NCI-H526 treated with DMSO at 0.1 percent for 48 hours (cell line): Measurements from ENCODE around the gene UBL4A.

Source experiments
- DNase-seq: peaks from one replicate; lab custom pipeline; 2025; lab: John Stamatoyannopoulos, UW

Gene UBL4A

DNA sequence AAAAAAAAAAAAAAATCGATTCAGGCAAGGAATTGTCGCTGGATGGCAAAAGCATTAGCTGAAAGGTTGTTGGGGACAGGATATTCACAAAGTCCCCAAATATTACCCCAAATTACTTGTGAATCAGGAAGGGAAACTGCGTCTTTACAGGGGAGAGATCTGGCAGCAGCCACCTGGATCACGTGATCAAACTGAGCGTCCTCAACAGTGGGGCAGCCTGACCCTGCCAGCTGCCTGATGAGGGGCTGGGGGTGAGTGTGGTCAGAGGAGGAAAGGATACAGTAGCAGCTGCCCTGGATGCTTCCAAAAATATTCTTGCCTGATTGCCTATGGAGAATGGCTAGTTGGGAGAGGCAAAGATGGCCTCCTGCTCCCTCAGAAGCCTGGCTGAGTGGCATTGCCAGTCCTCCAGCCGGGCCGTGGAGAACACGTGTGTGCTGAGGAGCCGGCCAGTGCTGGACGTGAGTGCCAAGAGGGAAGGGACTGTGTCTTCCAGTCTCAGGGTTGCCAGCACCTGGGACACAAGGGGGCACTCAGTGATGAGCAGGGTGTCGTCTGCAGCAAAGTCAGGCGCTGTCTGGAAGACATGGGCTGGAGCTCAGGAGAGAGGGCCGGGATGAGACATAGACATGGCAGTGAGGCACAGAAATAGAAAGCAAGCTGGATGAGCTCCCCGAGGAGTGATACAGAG lies 4.4 kb downstream of the UBL4A start:
- DNase-seq = no peak

DNA sequence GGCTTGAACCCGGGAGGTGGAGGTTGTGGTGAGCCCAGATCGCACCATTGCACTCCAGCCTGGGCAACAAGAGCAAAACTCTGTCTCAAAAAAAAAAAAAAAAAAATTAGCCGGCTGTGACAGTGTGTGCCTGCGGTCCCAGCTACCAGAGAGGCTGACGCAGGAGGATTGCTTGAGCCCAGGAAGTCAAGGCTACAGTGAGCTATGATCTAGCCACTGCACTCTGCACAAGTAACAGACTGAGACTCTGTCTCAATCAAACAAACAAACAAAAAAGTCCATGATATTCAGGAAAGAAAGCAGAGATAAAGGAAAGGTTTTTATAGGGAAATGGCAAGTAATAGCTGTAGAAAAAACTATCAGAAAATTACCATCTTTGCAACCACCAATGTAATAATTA lies 5.2 kb downstream of the UBL4A start:
- DNase-seq = no peak

DNA sequence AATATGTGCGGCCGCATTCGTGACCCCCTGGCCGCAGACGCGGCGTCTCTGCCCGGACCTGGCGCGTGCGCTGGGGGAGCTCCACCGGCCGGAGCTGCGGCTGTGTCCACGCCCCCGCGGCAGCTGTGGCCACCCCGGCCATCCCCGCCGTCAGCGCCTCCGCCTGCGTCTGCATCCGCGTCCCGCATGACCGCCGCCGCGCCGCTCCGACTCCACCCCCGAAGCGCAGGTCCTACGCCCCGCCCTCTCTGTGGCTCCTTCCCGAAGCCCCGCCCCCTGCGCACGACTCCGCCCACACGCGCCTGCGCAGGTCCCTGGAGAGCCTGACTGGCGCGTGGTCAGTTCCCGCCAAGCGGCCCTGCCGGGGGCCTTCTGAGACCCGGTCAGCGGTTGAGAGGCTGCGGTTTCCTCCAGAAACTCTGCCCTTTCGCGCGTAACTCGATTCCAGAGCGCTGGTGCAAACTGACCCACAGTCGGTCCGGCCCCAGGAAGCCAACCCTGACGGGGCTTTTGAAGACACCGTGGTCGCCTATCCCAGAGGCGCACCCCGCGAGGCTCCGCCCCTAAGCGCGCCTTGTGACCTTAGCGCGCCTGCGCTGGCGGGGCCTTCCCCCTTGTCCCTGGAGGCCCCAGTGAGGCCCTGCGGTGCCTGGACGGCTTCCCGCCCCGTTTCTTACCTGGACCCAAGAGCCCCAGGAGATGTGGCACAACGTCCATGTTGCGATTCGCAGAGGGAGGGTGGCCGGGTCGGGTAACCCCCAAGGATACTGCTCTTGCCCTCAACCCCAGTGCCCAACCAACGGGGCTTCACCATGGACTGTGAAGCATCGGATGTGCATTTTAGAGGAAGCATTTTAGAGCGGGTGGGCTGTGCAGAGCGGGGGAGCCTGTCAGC lies 7.4 kb downstream of the UBL4A start, which contains the start of gene LAGE3:
Gene LAGE3 (minus strand): TSS at position 554 of the 895 bp plus-strand sequence. CDS start 366 bp downstream, at position 188.
- DNase-seq = peak; percentile 92

DNA sequence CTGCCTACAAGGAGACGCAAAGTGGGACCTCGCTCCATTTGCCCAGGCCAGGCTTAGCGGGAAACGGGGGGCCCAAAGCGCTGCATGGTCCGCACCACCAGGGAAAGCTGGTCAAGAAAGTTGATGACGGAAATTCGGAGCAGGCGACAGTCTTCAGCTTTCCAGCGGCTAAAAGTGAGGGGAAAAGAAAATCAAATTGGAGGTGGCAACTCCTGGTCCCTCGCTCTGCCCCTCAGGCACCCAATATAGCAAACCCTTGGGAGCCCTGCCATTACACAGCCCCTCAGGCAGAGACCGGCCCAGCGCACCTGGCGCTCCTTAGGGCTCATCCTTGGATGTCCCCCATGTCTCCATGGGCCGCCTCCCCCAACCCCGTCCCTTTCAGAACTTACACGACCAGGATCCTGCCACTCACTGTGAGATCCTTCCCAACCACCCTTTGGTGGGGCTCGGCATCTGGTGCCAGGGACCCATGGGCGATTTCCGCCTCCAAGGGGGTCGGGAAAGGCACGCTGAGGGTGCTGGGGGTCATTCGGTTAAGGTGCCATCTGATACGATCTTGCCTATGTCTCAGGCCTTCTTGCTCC lies 8.4 kb downstream of the UBL4A start:
- no peak for DNase-seq

DNA sequence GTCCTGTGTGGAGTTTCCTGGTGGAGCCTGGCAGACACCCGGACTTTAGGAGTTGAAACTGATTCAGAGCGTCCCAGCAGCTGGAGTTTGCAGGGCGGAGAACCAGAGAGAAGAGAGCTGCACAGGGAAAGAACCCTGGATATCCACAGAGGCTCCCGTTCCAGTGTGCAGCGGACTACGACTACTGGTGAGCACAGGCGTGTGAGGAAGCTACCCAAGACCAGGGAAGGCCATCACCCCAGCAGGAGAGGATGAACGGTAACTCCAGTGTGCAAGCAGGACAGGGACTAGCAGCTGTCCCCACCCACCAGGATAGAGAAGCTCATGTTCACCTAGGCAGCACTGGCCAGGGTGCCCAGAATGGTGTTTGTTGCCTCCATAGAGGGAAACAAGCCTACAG lies 9.6 kb downstream of the UBL4A start:
- no peak for DNase-seq

DNA sequence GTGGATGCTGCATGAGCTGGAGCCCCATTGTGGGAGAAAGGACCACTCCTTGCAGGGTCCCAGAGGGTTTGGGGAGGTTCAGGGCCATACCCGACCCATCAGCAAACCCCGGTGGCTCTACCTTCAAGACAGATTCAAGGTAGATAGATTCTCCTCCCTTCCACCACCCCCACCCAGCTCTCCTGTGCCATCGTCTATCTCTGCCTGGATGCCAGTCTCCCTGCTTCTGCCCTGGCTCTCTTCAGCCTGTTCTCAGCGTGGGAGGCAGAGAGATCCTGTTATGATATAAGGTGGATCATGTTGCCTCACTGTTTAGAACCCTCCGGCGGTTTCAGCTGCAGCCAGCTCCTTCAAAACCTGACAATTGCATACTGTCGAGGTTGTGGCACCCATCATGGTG lies 12.7 kb downstream of the UBL4A start:
- DNase-seq = no peak

DNA sequence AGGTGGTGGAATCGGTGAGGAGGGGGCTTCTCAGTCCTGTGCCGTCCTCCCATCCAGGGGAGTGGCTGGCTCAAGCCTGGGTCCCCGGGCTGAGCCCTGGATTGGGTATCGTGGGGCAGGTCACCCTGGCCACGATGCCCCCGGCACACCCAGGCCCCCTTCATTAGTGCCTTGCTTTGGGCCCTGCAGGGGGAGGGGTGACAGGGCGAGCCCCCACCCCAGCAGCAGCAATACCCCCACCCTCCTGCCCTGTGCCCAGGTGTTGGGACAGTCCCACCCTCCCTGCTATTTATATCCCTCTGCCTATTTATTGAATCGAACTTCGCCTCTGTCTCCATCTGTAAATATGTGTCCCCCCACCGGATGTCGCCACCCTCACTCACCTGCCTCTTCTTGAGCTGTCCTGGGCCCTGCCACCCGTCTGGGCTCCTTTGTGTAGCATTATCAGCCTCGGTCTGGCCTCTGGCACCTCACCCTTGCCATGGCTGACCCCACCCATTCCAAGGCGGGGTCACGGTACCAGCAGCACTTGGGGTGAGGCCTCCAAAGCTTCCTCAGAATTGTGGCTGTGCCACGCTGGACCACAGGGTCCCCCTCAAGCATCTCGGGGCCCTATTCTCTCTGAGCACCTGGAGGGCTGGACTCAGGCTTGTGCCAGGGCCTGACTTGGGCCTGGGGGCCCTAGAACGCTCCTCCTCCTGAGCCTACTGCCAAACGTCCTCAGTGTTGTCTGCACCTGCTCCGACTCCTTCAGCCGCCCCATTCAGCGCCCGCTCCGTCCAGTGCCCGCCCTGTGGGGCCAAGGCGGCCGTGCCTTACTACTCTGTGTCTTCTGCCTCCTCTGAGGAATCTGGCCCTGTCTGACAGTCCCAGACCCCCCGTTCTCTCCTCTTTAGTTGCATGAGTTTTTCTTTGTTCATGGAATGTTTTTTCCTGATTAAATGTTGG lies 13.5 kb downstream of the UBL4A start:
- DNase-seq = no peak

DNA sequence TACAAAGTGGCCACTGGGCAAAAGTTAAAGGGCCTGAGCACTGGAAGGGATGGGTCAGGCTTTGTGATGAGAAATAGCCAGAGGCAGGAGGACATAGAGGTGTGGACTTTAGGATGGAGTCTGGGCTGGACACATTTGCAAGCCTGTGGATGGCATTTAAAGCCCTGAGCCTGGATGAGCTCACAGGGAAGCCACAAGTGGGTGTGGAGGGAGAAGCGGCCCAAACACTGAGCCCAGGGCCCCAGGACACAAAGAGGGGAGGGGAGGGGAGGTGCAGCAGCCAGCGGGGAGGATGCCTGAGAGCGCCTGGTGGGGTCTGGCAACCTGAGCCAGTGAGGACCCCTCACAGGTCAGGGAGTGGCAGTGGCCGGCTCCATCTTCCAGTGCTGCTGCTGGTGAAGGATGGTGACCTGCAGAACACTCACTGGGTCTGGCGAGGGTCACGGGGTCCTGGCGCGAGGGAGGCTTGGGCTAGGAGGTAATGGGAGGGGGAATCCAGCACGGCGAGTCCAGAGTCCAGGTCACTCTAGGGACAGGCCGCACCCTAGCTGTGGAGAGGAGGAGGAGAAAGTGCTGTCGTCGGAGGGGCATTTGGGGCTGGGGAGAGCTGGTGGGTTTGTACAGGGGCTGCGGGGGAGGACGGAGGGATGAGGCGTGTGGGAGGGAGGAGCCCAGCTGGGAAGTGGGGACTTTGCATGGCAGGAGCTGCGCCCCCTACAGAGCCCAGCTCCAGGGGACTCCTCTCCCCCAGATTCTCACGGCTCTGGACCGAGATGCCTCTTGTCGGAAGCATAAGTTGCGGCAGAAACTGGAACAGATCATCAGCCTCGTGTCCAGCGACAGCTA lies 14.4 kb downstream of the UBL4A start:
- DNase-seq = no peak

DNA sequence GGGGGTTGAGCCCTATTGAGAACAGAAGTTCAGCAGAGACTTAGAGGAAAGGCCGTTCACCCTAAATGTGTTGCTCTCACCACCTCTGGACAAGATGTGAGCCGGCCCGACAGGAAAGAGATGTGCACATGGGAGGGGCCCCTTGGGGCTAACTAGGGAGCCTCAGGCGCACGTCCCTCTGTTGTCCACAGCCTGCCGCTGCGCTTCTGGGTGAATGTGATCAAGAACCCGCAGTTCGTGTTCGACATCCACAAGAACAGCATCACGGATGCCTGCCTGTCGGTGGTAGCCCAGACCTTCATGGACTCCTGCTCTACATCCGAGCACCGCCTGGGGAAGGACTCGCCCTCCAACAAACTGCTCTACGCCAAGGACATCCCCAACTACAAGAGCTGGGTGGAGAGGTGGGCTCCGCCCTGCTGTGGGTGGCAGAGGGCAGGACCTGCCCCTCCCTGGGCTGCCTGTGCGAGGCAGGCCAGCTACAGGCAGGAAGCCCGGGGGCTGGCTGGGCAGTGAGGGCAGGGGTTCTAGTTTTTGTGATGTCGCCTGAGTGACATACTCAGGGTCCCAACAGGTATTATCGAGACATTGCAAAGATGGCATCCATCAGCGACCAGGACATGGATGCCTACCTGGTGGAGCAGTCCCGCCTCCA lies 15.4 kb downstream of the UBL4A start:
- DNase-seq = no peak

DNA sequence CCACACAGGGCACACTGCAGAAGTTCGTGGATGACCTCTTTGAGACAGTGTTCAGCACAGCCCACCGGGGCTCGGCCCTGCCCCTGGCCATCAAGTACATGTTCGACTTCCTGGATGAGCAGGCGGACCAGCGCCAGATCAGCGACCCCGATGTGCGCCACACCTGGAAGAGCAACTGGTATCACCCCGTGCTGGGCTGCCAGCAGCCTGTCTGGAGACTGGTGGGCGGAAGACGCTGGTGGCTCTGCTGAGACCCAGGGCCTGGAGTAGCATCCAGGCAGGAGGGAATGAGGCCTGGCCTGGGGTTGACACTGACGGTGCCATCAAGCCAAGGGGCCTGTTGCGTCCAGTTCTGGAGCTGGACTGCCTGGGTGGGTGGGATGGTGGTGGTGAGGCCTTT lies 16.0 kb downstream of the UBL4A start:
- no peak for DNase-seq

DNA sequence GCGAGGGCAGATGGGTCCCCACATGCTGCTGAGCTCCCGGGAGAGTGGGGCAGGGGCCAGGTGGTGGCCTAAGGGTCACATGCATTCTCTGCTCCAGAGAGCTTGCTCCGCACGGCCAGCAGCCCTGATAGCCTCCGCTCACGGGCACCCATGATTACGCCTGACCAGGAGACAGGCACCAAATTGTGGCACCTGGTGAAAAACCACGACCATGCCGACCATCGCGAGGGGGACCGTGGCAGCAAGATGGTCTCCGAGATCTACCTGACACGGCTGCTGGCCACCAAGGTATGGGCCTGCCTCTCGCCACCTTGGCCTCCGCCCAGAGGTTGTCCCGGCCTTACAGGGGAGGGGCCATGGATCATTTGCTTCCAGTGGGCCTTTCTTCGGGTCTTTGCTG lies 16.5 kb downstream of the UBL4A start:
- no peak for DNase-seq

DNA sequence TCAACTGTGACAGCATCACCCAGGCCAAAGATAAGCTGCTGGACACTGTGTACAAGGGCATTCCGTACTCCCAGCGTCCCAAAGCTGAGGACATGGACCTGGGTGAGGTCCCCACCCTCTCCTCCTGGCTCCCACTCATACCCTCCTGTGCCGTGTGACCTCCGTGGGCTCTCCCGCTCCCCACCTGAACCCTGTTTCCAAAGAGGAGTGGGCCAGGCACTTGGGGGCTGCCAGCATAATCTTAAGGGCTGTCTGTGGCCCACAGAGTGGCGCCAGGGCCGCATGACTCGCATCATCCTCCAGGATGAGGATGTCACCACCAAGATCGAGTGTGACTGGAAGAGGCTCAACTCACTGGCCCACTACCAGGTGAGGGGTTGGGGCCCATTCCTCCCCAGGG lies 17.3 kb downstream of the UBL4A start:
- no peak for DNase-seq

DNA sequence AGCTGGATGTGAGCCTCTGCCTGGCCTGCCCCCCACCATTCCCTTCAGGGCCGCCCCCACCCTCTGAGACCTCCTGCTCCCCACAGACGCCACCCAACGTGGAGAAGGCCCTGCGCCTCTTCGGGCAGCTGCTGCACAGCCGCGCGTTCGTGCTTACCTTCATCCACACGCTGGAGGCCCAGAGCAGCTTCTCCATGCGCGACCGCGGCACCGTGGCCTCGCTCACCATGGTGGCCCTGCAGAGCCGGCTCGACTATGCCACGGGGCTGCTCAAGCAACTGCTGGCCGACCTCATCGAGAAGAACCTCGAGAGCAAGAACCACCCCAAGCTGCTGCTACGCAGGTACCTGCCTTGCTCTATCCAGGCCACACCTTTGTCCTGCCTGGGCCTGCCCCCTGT lies 18.2 kb downstream of the UBL4A start:
- DNase-seq = no peak

DNA sequence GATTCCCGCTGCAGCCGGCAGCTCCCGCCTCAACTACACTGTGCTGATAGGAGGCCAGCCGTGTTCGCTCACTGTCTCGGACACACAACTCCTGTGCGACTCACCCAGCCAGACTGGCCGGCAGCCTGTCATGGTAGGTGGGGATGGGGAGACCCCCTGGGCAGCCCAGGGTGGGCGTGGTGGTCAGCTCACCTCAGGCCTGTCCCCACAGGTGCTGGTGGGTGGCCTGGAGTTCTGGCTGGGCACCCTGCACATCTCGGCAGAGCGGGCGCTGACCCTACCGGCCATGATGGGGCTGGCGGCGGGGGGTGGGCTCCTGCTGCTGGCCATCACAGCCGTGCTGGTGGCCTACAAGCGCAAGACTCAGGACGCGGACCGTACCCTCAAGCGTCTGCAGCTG lies 18.9 kb downstream of the UBL4A start:
- no peak for DNase-seq

DNA sequence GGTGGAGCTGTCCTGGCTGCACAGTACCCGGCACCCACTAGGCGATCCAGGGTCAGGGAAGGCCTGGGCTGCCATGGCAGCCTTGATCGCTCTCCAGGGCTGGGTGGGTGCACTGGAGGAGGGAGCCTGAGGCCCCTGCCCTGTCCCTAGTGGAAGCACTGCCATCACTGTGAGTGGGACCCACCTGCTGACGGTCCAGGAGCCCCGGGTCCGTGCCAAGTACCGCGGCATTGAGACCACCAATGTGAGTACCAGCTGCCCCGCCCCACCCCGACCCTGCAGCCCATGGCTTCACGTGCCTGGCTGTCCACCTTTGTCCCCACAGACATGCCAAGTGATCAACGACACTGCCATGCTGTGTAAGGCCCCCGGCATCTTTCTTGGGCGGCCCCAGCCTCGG lies 19.5 kb downstream of the UBL4A start:
- no peak for DNase-seq

DNA sequence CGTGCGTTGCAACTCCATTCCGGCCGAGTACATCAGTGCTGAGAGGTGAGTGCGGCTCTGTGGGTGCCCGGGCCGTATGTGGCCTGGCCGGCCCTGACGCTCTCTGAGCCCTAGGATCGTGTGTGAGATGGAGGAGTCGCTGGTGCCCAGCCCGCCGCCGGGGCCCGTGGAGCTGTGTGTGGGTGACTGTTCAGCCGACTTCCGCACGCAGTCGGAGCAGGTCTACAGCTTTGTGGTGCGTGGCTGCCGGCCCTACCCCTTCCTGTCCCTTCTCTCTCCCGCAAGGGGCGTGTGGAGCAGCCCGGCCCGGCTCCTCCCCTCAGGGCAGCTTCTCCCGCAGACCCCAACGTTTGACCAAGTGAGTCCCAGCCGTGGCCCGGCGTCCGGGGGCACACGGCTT lies 20.4 kb downstream of the UBL4A start:
- no peak for DNase-seq

DNA sequence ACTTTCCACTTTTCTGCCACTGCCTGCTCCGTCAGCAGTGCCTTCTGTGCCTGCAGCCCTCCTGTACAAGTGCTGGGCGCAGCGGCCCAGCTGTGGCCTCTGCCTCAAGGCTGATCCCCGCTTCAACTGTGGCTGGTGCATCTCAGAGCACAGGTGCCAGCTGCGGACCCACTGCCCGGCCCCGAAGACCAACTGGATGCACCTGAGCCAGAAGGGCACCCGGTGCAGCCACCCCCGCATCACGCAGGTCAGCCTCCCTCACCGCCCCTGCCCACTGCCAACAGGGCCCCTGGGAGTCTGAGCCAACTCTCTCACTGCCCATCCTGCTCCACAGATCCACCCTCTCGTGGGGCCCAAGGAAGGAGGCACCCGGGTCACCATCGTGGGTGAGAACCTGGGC lies 20.8 kb downstream of the UBL4A start:
- no peak for DNase-seq

DNA sequence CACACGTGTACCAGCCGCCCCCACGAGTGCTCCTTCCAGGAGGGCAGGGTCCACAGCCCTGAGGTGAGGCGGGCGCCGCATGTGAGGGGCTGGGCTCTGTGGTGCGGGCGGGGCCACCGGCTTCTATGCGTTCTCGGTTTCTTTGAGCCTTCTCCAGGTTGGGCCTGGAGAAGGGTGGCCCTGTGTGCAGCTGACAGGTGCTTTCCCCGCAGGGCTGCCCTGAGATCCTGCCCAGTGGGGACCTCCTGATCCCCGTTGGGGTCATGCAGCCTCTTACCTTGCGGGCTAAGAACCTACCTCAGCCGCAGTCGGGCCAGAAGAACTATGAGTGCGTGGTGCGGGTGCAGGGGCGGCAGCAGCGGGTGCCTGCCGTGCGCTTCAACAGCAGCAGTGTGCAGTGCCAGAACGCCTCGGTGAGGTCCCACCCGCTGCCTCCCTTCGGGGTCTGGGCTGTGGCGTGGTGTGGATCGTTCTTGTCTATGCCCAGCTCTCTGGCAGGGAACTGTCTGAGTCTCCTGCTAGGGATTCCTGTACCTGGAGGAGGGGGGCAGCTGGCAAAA lies 21.5 kb downstream of the UBL4A start:
- DNase-seq = no peak

DNA sequence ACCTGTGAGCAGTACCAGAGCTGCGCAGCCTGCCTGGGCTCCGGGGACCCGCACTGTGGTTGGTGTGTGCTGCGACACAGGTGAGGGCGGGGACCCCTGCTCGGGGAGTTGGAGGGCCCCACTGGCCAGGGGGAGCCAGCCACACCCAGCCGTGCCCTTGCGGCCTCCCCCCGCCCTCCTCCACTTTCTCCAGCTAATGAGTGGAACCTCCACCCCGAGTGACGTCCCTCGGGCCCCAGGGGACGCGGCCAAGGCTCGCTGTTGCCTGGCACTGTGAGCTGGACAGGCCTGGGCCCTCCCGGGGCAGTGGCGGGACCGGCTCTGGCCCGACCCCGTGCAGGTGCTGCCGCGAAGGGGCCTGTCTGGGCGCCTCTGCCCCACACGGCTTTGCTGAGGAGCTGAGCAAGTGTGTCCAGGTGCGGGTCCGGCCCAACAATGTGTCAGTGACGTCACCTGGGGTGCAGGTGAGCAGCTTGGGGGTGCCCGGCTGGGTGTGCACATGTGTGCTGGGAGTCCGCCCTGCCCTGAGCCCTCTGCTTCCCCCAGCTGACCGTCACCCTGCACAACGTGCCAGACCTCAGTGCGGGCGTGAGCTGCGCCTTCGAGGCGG lies 22.7 kb downstream of the UBL4A start:
- no peak for DNase-seq

DNA sequence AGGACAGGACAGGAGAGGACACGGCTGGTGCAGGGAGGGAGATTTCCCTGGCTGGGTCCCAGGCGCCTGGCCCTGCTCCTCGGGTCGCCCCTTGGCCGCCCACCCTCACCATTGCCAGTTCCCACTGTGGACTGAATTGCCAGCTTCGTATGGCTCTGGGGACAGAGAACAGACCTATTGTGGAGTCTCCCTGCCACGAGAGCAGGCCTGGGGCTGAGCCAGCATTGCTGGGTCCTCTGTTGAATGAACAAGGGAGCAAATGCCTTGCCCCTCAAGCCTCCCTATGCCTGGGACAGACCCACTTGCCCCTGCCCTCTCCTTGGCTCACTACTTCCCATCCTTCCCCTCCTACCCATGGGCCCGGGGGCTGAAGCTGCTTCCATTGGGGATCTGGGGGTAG lies 24.0 kb downstream of the UBL4A start:
- no peak for DNase-seq
